ENCODE data around the gene CD164L2.

Gene CD164L2

GRCh38 chr1:27342778-27343638 lies 40.1 kb downstream of the CD164L2 start:
- no peaks in the 10 kb centered on the region for H3K27me3 ChIP-seq
- no peaks in the 10 kb centered on the region for H3K9me3 ChIP-seq
- peak overlapping the region; percentile 81 to 88 for H3K4me3 ChIP-seq (ENCODE audit: low read depth in 1 of 2, low read length in 1 of 2)
- TF ChIP-seq CTCF (IDR thresholded peaks at IDR 0.05), result no peak
- H3K36me3 ChIP-seq, result peaks cover 21% of the 10 kb centered on the region
- peaks cover 61 to 62% of the 10 kb centered on the region in 2 experiments for H3K4me1 ChIP-seq (ENCODE audit: control insufficient read depth in 1 of 2, insufficient read depth in 1 of 2, low read depth in 1 of 2, low read length in 1 of 2)
- H3K27ac ChIP-seq, result peak overlapping the region; percentile 99

GRCh38 chr1:27342391-27342777 lies 40.7 kb downstream of the CD164L2 start:
- H3K27ac ChIP-seq, result peak overlapping the region; percentile 99
- no peak for TF ChIP-seq CTCF (IDR thresholded peaks at IDR 0.05)

GRCh38 chr1:27341525-27342252 lies 41.4 kb downstream of the CD164L2 start, which contains the start of gene SYTL1:
TSS of gene SYTL1 (plus strand) at chr1:27342022. CDS start at chr1:27345335, 3,313 bp downstream.
- Histone ChIP-seq H3K4me1 (ENCODE audit: control insufficient read depth in 1 of 2, insufficient read depth in 1 of 2, low read depth in 1 of 2, low read length in 1 of 2) (peaks cover 61 to 62% of the 10 kb centered on the region in 2 experiments), H3K9me3 (no peaks in the 10 kb centered on the region), H3K4me3 (ENCODE audit: low read depth in 1 of 2, low read length in 1 of 2) (peak within 1 kb of the TSS; percentile 81 to 88), H3K27ac (peak within 1 kb of the TSS; percentile 99), H3K36me3 (peaks cover 9% of the 10 kb centered on the region), H3K27me3 (no peaks in the 10 kb centered on the region)
- TF ChIP-seq CTCF (IDR thresholded peaks at IDR 0.05), result no peak

More at GRCh38 chr1:27342391-27342777, 40.7 kb downstream of the CD164L2 start:
- H3K27me3 ChIP-seq, result no peaks in the 10 kb centered on the region
- H3K36me3 ChIP-seq, result peaks cover 14% of the 10 kb centered on the region
- H3K4me3 ChIP-seq (ENCODE audit: low read depth in 1 of 2, low read length in 1 of 2), result peak overlapping the region; percentile 81 to 88
- H3K9me3 ChIP-seq, result no peaks in the 10 kb centered on the region
- H3K4me1 ChIP-seq (ENCODE audit: control insufficient read depth in 1 of 2, insufficient read depth in 1 of 2, low read depth in 1 of 2, low read length in 1 of 2), result peaks cover 61 to 62% of the 10 kb centered on the region in 2 experiments

GRCh38 chr1:27339213-27339612 lies 43.9 kb downstream of the CD164L2 start:
- H3K4me1 ChIP-seq (ENCODE audit: control insufficient read depth in 1 of 2, insufficient read depth in 1 of 2, low read depth in 1 of 2, low read length in 1 of 2), result peaks cover 48 to 49% of the 10 kb centered on the region in 2 experiments
- peaks cover 26% of the 10 kb centered on the region for H3K36me3 ChIP-seq
- H3K9me3 ChIP-seq, result no peaks in the 10 kb centered on the region
- peak; percentile 28 for TF ChIP-seq CTCF (IDR thresholded peaks at IDR 0.05)
- H3K4me3 ChIP-seq (ENCODE audit: low read depth in 1 of 2, low read length in 1 of 2), result no peak overlapping the region
- H3K27me3 ChIP-seq, result no peaks in the 10 kb centered on the region
- peak overlapping the region; percentile 57 for H3K27ac ChIP-seq

- peaks cover 31% of the 10 kb centered on the region for H3K36me3 ChIP-seq
Measured at GRCh38 chr1:27338751-27339150, 44.4 kb downstream of the CD164L2 start.

More at GRCh38 chr1:27338751-27339150, 44.4 kb downstream of the CD164L2 start:
- H3K4me3 ChIP-seq (ENCODE audit: low read depth in 1 of 2, low read length in 1 of 2), result no peak overlapping the region
- peak overlapping the region; percentile 57 for H3K27ac ChIP-seq
- peaks cover 44 to 45% of the 10 kb centered on the region in 2 experiments for H3K4me1 ChIP-seq (ENCODE audit: control insufficient read depth in 1 of 2, insufficient read depth in 1 of 2, low read depth in 1 of 2, low read length in 1 of 2)
- H3K9me3 ChIP-seq, result no peaks in the 10 kb centered on the region
- TF ChIP-seq CTCF (IDR thresholded peaks at IDR 0.05), result no peak
- H3K27me3 ChIP-seq, result no peaks in the 10 kb centered on the region
